Tibial nerve (tissue), 3 donors: ENCODE results near the gene P2RY14.

ENCODE experiments used
- CTCF ChIP-seq, 5 experiments: fragments of 200-600 bp in 3 of 5; fragments of 450-650 bp in 2 of 5; sonication (generic) in 3 of 5; IDR thresholded peaks; one replicate each; pipeline ENCODE4 v1.5.1; 2016 to 2019; ENCODE audit warnings: antibody characterized with exemption in 5 of 5, mild to moderate bottlenecking in 3 of 5, moderate library complexity in 2 of 5
- POLR2A ChIP-seq, 2 donors: fragments of 450-650 bp; IDR thresholded peaks; one replicate each; pipeline ENCODE4 v1.6.1; 2017; ENCODE audit warnings: antibody characterized with exemption in 2 of 2, mild to moderate bottlenecking in 2 of 2, moderate library complexity in 2 of 2

GRCh38 chr3:151320131-151320530 is 41.8 kb upstream of the P2RY14 start:
- TF ChIP-seq CTCF (IDR thresholded peaks at IDR 0.05), result no peak
- TF ChIP-seq POLR2A (IDR thresholded peaks at IDR 0.05), result no peak
